GM23338 (cell line): Measurements from ENCODE around the gene ANAPC5. TPM values are rescaled to one million over a fixed set of nuclear protein-coding genes. Genes with fewer than 3 reads are reported as not detected.

Source experiments
- ATAC-seq: fragments of 200-7000 bp; cut with Tn5 transposase; 3 replicates; pipeline ENCODE4 v1.9.1; 2020
- DNase-seq: peaks from one replicate; pipeline ENCODE4 v3.0.0-alpha.2; 2015; ENCODE audit warnings: low spot score
- H2AFZ ChIP-seq: fragments of 200-600 bp; sonication (generic); 2 replicates; pipeline ENCODE4 v1.8.0; 2016; ENCODE audit warnings: antibody characterized with exemption, mild to moderate bottlenecking, moderate library complexity
- H3F3A ChIP-seq: fragments of 200-600 bp; sonication (generic); replicated peaks from 2 replicates; pipeline ENCODE4 v1.8.0; 2017; ENCODE audit warnings: antibody characterized with exemption, mixed run types, low read depth
- H3K27ac ChIP-seq: fragments of 200-600 bp; sonication (generic); 2 replicates; pipeline ENCODE4 v1.6.1; 2016; ENCODE audit warnings: low read depth
- H3K27me3 ChIP-seq: fragments of 200-600 bp; sonication (generic); 2 replicates; pipeline ENCODE4 v1.8.0; 2016; ENCODE audit warnings: mild to moderate bottlenecking, mixed run types, moderate library complexity; ENCODE audit not compliant: insufficient read depth
- H3K36me3 ChIP-seq: fragments of 200-600 bp; sonication (generic); 2 replicates; pipeline ENCODE4 v1.8.0; 2016; ENCODE audit warnings: mild to moderate bottlenecking; ENCODE audit not compliant: insufficient read depth
- H3K4me1 ChIP-seq: fragments of 200-600 bp; sonication (generic); 2 replicates; pipeline ENCODE4 v1.8.0; 2016; ENCODE audit warnings: mild to moderate bottlenecking, moderate library complexity; ENCODE audit not compliant: insufficient read depth
- H3K4me2 ChIP-seq: fragments of 200-600 bp; sonication (generic); 2 replicates; pipeline ENCODE4 v1.7.1; 2017; ENCODE audit warnings: mixed run types
- H3K4me3 ChIP-seq: fragments of 200-600 bp; sonication (generic); 2 replicates; pipeline ENCODE4 v1.6.1; 2016; ENCODE audit warnings: mixed run types
- H3K79me2 ChIP-seq: fragments of 200-600 bp; sonication (generic); replicated peaks from 2 replicates; pipeline ENCODE4 v1.8.0; 2017; ENCODE audit warnings: mild to moderate bottlenecking; ENCODE audit not compliant: insufficient read depth
- H3K9me2 ChIP-seq: fragments of 200-600 bp; sonication (generic); 2 replicates; pipeline ENCODE4 v1.8.0; 2017; ENCODE audit not compliant: insufficient read depth
- H4K20me1 ChIP-seq: fragments of 200-600 bp; sonication (generic); replicated peaks from 2 replicates; pipeline ENCODE4 v1.8.0; 2017; ENCODE audit warnings: mild to moderate bottlenecking; ENCODE audit not compliant: insufficient read depth
- H3K27ac Mint-ChIP-seq: 2 replicates; pipeline ENCODE4 v1.8.0; 2020; ENCODE audit warnings: inconsistent platforms, mild to moderate bottlenecking, moderate library complexity, mixed read lengths
- H3K27me3 Mint-ChIP-seq: 3 replicates; pipeline ENCODE4 v1.8.0; 2022; ENCODE audit warnings: low read depth, mild to moderate bottlenecking, moderate library complexity, mixed read lengths, inconsistent platforms; ENCODE audit not compliant: insufficient read depth, poor library complexity
- H3K36me3 Mint-ChIP-seq: 3 replicates; pipeline ENCODE4 v1.8.0; 2021; ENCODE audit warnings: low read depth, mild to moderate bottlenecking, inconsistent platforms, moderate library complexity, mixed read lengths
- H3K4me1 Mint-ChIP-seq: 3 replicates; pipeline ENCODE4 v1.8.0; 2020; ENCODE audit warnings: mild to moderate bottlenecking, inconsistent platforms, mixed read lengths
- H3K4me3 Mint-ChIP-seq: 3 replicates; pipeline ENCODE4 v1.8.0; 2021; ENCODE audit warnings: moderate library complexity, mild to moderate bottlenecking, inconsistent platforms, mixed read lengths
- H3K9me3 Mint-ChIP-seq: 3 replicates; pipeline ENCODE4 v1.8.0; 2020; ENCODE audit warnings: moderate library complexity, mild to moderate bottlenecking, inconsistent platforms, mixed read lengths
- CREB1 ChIP-seq: fragments of 250-450 bp; sonication (Bioruptor Pico); IDR thresholded peaks from 2 replicates; pipeline ENCODE4 v1.5.0; 2020; ENCODE audit warnings: low read depth, mild to moderate bottlenecking, moderate library complexity
- EZH2 ChIP-seq: fragments of 200-600 bp; sonication (generic); IDR thresholded peaks from one replicate; pipeline ENCODE4 v1.8.0; 2017; ENCODE audit warnings: antibody characterized with exemption, mild to moderate bottlenecking, low read depth; ENCODE audit not compliant: unreplicated experiment
- EZH2phosphoT487 ChIP-seq: fragments of 200-600 bp; sonication (generic); IDR thresholded peaks from one replicate; pipeline ENCODE4 v1.8.1; 2018; ENCODE audit warnings: antibody characterized with exemption; ENCODE audit not compliant: unreplicated experiment
- JUNB ChIP-seq: IDR thresholded peaks from one replicate; pipeline ENCODE4 v1.6.1; 2016; ENCODE audit warnings: antibody characterized with exemption; ENCODE audit not compliant: unreplicated experiment
- NANOG ChIP-seq: IDR thresholded peaks from 2 replicates; pipeline ENCODE4 v1.6.1; 2016; ENCODE audit warnings: antibody characterized with exemption, borderline replicate concordance
- POLR2AphosphoS5 ChIP-seq: IDR thresholded peaks from 2 replicates; pipeline ENCODE4 v1.6.1; 2016; ENCODE audit warnings: antibody characterized with exemption, low read depth
- STAT1 ChIP-seq: IDR thresholded peaks from one replicate; pipeline ENCODE4 v1.6.1; 2016; ENCODE audit warnings: antibody characterized with exemption; ENCODE audit not compliant: unreplicated experiment
- ZNF114 ChIP-seq: fragments of 250-450 bp; sonication (Bioruptor Pico); IDR thresholded peaks from 2 replicates; pipeline ENCODE4 v1.5.0; 2020; ENCODE audit warnings: mild to moderate bottlenecking, moderate library complexity
- ZNF331 ChIP-seq: fragments of 250-450 bp; sonication (Bioruptor Pico); IDR thresholded peaks from 2 replicates; pipeline ENCODE4 v1.5.0; 2020; ENCODE audit warnings: low read depth, mild to moderate bottlenecking, moderate library complexity
- polyA plus RNA-seq: library from polyadenylated mRNA; unstranded; fragments of >200 nt; fragmentation: Nextera tagmentation; extraction: Ambion mirVana; gene quantifications from 2 replicates; pipeline ENCODE4 v1.2.1, GENCODE V29; 2016
- total RNA-seq: library from RNA; depleted of rRNA; stranded (reverse); fragments of >200 nt; shearing (Covaris generic); gene quantifications from 2 replicates; pipeline ENCODE4 v1.2.3, GENCODE V29; 2014
- TF ChIP-seq, protein P1 (sequence below), 2 experiments: fragments of 200-600 bp in 1 of 2; sonication (generic) in 1 of 2; conservative IDR thresholded peaks; 2 replicates each; pipeline versions ENCODE4 v1.5.1 to v1.6.1; 2016 to 2017; ENCODE audit warnings: antibody characterized with exemption in 2 of 2, low read depth in 2 of 2, mild to moderate bottlenecking in 2 of 2, moderate library complexity in 1 of 2
- TF ChIP-seq, protein P2 (sequence below): IDR thresholded peaks from 2 replicates; pipeline ENCODE4 v1.6.1; 2016; ENCODE audit warnings: antibody characterized with exemption
- TF ChIP-seq, protein P3 (sequence below): fragments of 250-450 bp; sonication (Bioruptor Pico); IDR thresholded peaks from 2 replicates; pipeline ENCODE4 v1.5.0; 2020; ENCODE audit warnings: mild to moderate bottlenecking, moderate library complexity
- TF ChIP-seq, protein P4 (sequence below): IDR thresholded peaks from one replicate; pipeline ENCODE4 v1.6.1; 2018; ENCODE audit warnings: antibody characterized with exemption; ENCODE audit not compliant: unreplicated experiment

The ANAPC5 gene
- total and polyA plus RNA-seq, 2 experiments from 2014 or later, result 65.9 to 125 TPM

DNA sequence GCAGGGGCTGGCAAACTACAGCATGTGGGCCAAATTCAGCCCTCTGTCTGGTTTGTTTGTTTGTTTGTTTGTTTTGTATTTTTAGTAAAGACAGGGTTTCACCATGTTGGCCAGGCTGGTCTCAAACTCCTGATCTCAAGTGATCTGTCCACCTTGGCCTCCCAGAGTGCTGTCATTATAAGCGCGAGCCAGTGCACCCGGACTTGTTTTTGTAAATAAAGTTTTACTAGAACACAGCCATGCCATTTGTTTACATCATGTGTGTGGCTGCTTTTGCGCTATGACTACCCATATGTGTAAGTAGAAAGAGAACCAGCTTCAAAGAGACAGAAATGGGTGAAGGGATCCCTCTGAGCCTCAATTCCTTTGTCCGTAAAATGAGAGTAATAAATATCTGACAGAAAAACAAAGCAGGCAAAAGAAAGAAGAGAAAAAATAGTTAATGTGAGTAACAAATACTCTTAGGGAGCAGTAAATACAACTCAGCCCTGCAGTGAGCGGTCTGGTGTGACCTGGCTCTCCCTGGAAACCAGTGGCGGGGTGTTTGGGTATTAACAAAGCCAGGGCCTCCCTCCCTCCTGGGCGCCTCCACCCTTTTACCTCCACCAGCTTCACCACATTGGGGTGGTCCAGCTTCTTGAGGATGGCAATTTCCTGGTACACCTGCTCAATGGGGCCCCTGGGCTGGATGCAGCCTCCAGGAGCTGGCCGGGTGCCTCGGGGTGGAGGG, 88.8 kb downstream of the ANAPC5 start:
- Histone ChIP-seq H3F3A (no peaks in the 10 kb centered on the region), H3K27ac (no peak overlapping the region), H3K4me2 (no peak overlapping the region), H2AFZ (no peak overlapping the region), H4K20me1 (peaks cover 5% of the 10 kb centered on the region; the same call in 1 of the 2 replicates), H3K4me1 (no peaks in the 10 kb centered on the region), H3K79me2 (no peaks in the 10 kb centered on the region), H3K27me3 (no peaks in the 10 kb centered on the region), H3K9me2 (no peaks in the 10 kb centered on the region), H3K36me3 (no peaks in the 10 kb centered on the region; the same call in 1 of the 2 replicates), H3K4me3 (no peak overlapping the region)
- DNase-seq, result no peak
- Mint-ChIP-seq H3K36me3 (peaks cover 29% of the 10 kb centered on the region), H3K27ac (no peak overlapping the region), H3K4me1 (no peaks in the 10 kb centered on the region), H3K27me3 (peaks cover 2% of the 10 kb centered on the region), H3K4me3 (no peak overlapping the region), H3K9me3 (no peaks in the 10 kb centered on the region)
- TF ChIP-seq, protein P1, sequence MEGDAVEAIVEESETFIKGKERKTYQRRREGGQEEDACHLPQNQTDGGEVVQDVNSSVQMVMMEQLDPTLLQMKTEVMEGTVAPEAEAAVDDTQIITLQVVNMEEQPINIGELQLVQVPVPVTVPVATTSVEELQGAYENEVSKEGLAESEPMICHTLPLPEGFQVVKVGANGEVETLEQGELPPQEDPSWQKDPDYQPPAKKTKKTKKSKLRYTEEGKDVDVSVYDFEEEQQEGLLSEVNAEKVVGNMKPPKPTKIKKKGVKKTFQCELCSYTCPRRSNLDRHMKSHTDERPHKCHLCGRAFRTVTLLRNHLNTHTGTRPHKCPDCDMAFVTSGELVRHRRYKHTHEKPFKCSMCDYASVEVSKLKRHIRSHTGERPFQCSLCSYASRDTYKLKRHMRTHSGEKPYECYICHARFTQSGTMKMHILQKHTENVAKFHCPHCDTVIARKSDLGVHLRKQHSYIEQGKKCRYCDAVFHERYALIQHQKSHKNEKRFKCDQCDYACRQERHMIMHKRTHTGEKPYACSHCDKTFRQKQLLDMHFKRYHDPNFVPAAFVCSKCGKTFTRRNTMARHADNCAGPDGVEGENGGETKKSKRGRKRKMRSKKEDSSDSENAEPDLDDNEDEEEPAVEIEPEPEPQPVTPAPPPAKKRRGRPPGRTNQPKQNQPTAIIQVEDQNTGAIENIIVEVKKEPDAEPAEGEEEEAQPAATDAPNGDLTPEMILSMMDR (conservative IDR thresholded peaks at IDR 0.05; ENCODE audit: low read depth in 2 of 2), result no peak
- no peak for TF ChIP-seq STAT1
- TF ChIP-seq EZH2, result no peak
- TF ChIP-seq EZH2phosphoT487, result no peak
- no peak for TF ChIP-seq NANOG
- TF ChIP-seq, protein P2, sequence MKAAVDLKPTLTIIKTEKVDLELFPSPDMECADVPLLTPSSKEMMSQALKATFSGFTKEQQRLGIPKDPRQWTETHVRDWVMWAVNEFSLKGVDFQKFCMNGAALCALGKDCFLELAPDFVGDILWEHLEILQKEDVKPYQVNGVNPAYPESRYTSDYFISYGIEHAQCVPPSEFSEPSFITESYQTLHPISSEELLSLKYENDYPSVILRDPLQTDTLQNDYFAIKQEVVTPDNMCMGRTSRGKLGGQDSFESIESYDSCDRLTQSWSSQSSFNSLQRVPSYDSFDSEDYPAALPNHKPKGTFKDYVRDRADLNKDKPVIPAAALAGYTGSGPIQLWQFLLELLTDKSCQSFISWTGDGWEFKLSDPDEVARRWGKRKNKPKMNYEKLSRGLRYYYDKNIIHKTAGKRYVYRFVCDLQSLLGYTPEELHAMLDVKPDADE, result no peak
- TF ChIP-seq POLR2AphosphoS5, result no peak
- TF ChIP-seq JUNB, result no peak
- TF ChIP-seq ZNF331, result no peak
- TF ChIP-seq CREB1 (CRISPR knock-in tag), result no peak
- no peak for TF ChIP-seq ZNF114 (CRISPR knock-in tag)
- TF ChIP-seq, protein P3, sequence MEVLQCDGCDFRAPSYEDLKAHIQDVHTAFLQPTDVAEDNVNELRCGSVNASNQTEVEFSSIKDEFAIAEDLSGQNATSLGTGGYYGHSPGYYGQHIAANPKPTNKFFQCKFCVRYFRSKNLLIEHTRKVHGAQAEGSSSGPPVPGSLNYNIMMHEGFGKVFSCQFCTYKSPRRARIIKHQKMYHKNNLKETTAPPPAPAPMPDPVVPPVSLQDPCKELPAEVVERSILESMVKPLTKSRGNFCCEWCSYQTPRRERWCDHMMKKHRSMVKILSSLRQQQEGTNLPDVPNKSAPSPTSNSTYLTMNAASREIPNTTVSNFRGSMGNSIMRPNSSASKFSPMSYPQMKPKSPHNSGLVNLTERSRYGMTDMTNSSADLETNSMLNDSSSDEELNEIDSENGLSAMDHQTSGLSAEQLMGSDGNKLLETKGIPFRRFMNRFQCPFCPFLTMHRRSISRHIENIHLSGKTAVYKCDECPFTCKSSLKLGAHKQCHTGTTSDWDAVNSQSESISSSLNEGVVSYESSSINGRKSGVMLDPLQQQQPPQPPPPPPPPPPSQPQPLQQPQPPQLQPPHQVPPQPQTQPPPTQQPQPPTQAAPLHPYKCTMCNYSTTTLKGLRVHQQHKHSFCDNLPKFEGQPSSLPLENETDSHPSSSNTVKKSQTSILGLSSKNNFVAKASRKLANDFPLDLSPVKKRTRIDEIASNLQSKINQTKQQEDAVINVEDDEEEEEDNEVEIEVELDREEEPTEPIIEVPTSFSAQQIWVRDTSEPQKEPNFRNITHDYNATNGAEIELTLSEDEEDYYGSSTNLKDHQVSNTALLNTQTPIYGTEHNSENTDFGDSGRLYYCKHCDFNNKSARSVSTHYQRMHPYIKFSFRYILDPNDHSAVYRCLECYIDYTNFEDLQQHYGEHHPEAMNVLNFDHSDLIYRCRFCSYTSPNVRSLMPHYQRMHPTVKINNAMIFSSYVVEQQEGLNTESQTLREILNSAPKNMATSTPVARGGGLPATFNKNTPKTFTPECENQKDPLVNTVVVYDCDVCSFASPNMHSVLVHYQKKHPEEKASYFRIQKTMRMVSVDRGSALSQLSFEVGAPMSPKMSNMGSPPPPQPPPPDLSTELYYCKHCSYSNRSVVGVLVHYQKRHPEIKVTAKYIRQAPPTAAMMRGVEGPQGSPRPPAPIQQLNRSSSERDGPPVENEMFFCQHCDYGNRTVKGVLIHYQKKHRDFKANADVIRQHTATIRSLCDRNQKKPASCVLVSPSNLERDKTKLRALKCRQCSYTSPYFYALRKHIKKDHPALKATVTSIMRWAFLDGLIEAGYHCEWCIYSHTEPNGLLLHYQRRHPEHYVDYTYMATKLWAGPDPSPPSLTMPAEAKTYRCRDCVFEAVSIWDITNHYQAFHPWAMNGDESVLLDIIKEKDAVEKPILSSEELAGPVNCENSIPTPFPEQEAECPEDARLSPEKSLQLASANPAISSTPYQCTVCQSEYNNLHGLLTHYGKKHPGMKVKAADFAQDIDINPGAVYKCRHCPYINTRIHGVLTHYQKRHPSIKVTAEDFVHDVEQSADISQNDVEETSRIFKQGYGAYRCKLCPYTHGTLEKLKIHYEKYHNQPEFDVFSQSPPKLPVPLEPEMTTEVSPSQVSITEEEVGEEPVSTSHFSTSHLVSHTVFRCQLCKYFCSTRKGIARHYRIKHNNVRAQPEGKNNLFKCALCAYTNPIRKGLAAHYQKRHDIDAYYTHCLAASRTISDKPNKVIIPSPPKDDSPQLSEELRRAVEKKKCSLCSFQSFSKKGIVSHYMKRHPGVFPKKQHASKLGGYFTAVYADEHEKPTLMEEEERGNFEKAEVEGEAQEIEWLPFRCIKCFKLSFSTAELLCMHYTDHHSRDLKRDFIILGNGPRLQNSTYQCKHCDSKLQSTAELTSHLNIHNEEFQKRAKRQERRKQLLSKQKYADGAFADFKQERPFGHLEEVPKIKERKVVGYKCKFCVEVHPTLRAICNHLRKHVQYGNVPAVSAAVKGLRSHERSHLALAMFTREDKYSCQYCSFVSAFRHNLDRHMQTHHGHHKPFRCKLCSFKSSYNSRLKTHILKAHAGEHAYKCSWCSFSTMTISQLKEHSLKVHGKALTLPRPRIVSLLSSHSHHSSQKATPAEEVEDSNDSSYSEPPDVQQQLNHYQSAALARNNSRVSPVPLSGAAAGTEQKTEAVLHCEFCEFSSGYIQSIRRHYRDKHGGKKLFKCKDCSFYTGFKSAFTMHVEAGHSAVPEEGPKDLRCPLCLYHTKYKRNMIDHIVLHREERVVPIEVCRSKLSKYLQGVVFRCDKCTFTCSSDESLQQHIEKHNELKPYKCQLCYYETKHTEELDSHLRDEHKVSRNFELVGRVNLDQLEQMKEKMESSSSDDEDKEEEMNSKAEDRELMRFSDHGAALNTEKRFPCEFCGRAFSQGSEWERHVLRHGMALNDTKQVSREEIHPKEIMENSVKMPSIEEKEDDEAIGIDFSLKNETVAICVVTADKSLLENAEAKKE (CRISPR knock-in tag), result no peak
- TF ChIP-seq, protein P4, sequence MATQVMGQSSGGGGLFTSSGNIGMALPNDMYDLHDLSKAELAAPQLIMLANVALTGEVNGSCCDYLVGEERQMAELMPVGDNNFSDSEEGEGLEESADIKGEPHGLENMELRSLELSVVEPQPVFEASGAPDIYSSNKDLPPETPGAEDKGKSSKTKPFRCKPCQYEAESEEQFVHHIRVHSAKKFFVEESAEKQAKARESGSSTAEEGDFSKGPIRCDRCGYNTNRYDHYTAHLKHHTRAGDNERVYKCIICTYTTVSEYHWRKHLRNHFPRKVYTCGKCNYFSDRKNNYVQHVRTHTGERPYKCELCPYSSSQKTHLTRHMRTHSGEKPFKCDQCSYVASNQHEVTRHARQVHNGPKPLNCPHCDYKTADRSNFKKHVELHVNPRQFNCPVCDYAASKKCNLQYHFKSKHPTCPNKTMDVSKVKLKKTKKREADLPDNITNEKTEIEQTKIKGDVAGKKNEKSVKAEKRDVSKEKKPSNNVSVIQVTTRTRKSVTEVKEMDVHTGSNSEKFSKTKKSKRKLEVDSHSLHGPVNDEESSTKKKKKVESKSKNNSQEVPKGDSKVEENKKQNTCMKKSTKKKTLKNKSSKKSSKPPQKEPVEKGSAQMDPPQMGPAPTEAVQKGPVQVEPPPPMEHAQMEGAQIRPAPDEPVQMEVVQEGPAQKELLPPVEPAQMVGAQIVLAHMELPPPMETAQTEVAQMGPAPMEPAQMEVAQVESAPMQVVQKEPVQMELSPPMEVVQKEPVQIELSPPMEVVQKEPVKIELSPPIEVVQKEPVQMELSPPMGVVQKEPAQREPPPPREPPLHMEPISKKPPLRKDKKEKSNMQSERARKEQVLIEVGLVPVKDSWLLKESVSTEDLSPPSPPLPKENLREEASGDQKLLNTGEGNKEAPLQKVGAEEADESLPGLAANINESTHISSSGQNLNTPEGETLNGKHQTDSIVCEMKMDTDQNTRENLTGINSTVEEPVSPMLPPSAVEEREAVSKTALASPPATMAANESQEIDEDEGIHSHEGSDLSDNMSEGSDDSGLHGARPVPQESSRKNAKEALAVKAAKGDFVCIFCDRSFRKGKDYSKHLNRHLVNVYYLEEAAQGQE, result no peak
- no peak for ATAC-seq
